SIG-M5 treated with dmso at 0.1 percent for 504 hours (cell line): ENCODE measurements around the gene USP15.

Experiments
- DNase-seq: peaks from one replicate; lab custom pipeline; 2025; ENCODE audit not compliant: unreplicated experiment; lab: John Stamatoyannopoulos, UW

The USP15 gene

GRCh38 chr12:62279961-62280360 is 19.8 kb downstream of the USP15 start:
- no peak for DNase-seq

GRCh38 chr12:62282057-62282774 is 22.0 kb downstream of the USP15 start:
- DNase-seq = no peak

GRCh38 chr12:62284749-62285148 is 24.5 kb downstream of the USP15 start:
- no peak for DNase-seq

DNA sequence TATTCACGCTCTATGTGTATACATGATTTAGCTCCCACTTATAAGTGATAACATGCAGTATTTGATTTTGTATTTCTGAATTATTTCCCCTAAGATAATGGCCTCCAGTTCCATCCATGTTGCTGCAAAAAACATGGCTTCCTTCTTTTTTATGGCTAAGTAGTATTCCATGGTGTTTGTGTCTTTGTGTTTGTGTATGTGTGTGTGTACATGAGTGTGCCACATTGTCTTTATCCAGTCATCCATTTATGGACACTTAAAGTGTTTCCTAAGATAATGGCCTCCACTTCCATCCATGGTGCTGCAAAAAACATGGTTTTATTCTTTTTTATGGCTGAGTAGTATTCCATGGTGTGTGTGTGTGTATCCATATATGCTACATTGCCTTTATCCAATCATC is 25.1 kb downstream of the USP15 start:
- DNase-seq = no peak

DNA sequence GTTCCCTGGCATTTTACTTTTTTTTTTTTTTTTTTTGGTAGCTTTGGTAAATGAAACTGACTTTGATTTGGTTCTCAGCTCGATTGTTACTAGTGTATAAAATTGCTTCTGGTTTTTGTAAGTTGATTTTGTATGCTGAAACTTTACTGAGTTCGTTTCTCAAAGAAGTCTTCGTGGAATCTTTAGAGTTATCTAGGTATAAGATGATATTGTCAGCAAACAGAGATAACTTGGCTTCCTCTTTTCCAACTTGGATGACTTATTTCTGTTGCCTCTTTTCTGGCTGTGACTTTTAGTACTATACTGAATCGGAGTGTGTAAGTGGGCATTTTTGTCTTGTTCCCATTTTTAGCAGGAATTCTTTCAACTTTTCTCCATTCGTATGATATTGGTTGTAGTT is 28.1 kb downstream of the USP15 start:
- no peak for DNase-seq

- DNase-seq = no peak
Measured at GRCh38 chr12:62290846-62291245, 30.6 kb downstream of the USP15 start.

DNA sequence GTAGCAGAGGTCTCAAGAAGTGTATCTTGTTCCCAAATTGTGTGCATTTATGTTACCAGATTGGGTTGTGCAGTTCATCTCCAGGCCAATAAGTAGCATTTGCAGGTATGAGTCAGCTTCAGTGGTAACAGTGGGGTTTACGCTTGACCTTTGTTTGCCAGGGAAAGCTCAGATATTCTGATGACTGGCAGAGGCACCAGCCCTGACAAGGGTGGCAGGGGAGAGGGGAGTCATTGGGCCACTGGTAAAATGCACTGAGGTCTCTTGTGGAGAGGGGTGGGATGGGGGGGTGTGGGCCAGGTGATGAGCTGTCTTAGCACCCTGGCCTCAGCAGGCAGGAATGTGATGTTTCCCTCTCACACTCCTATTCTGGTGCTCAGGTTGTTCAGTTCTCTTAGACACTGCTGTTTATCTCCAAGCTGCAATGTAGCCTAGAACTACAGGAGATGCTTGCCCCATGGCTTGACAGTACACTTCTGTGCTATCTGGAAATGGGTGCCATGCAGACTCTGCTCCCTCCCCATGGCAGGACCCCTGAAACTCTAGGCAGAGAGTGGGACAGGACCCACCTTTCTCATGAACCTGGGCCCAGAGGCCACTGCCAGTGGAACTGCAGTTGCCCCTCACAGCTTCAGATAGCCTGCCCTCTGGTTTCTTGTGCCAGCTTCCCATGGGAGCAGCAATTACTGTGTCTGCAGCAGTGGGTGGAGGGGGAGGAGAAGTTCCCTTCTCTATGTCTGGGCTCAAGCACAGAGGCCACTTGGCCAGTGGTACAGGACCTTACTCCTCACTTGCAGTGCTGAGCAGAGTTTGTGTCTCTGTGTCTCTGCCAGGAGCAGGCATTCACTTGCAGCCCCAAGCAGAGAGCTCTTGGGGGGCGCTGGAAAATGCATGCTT is 31.9 kb downstream of the USP15 start:
- peak; percentile 7 for DNase-seq

GRCh38 chr12:62292761-62293344 is 32.6 kb downstream of the USP15 start:
- no peak for DNase-seq

DNA sequence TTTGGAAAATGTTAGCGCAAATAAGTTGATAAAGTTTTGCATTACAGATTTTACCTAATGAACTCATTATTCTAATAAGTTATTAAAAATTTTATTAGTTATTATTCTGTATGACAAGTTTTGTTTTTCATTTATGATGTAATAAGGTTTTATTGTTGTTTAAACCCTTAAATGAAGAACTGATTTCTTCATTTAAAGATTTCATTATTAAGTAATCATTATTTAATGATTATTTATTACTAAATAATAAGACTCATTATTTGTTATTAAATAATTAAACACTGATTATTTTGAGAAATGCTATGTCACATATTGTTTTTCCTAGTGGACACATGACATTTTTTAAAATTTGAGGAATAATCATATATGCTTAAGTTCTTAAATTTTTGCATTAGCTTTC is 34.2 kb downstream of the USP15 start:
- no peak for DNase-seq

DNA sequence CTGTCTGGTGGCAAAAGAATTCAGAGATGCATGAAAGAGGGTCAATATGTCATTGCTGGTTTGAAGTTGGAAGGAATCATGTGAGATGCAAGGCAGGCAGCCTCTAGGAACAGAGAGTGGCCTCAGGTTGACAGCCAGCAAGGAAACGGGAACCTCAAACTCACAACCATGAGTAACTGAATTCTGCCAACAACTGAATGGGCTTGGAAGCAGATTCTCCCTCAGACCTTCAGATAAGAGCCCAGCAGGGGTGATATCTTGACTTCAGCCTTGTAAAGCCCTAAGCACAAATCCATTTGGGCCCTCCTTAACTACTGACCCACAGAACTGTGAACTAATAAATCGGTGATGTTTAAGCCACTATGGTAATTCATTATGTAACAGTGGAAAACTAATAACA is 35.8 kb downstream of the USP15 start:
- DNase-seq = no peak

DNA sequence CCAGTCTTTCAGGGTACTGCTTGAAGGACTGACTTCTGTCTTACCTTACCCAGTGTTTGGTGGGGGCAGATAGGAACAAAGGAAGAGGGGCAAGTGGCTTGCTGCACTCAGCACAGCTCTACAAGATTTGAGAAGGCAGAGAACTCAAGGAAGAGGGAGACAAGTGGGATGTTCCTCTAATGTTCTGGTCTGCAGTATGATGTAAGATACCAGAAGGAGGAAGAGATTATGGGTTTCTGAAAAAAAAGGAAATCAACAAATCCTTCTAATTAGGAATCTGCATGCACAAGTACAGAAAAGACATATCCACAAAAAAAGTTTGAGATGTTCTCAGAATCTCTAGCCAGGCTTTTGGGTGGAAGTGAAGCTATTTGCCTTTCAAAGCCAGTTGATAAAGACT is 37.1 kb downstream of the USP15 start:
- peak; percentile 27 for DNase-seq

DNA sequence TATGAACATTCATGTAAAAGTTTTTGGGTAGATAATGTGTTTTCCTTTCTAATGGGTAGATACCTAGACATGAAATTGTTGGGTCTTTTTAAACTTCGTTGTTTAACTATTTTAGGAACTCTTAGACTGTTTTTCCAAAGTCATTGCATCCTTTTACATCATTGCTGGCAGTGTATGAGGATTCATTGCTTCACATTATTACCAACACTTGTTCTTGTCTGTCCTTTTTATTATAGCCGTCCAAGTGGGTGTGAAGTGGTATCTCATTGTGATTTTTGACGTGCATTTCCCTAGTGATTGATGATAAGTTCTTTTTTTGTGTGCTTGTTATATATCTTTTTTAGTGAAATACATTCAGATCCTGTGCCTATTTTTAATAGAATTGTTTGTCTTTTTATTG is 39.4 kb downstream of the USP15 start:
- DNase-seq = no peak

GRCh38 chr12:62301080-62301798 is 41.0 kb downstream of the USP15 start:
- DNase-seq = no peak

DNA sequence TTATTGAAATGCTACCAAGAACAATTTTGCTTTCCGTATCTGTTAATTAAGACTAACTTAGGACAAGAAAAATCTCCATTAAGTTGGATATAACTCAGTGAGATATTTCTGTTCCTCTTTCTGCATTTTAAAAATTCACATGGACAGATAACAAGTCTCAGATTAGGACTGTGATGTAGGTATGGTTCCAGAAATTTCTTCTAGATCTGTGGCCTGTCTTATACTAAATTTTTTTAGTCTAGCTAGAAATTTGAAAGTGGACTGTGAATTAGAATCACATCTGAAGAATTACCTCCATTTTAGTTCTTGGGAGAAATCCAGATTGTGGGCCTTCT is 41.6 kb downstream of the USP15 start:
- DNase-seq = no peak

- DNase-seq = no peak
Measured at GRCh38 chr12:62304560-62304959, 44.4 kb downstream of the USP15 start.

- DNase-seq = no peak
Measured at GRCh38 chr12:62305778-62306177, 45.6 kb downstream of the USP15 start.

DNA sequence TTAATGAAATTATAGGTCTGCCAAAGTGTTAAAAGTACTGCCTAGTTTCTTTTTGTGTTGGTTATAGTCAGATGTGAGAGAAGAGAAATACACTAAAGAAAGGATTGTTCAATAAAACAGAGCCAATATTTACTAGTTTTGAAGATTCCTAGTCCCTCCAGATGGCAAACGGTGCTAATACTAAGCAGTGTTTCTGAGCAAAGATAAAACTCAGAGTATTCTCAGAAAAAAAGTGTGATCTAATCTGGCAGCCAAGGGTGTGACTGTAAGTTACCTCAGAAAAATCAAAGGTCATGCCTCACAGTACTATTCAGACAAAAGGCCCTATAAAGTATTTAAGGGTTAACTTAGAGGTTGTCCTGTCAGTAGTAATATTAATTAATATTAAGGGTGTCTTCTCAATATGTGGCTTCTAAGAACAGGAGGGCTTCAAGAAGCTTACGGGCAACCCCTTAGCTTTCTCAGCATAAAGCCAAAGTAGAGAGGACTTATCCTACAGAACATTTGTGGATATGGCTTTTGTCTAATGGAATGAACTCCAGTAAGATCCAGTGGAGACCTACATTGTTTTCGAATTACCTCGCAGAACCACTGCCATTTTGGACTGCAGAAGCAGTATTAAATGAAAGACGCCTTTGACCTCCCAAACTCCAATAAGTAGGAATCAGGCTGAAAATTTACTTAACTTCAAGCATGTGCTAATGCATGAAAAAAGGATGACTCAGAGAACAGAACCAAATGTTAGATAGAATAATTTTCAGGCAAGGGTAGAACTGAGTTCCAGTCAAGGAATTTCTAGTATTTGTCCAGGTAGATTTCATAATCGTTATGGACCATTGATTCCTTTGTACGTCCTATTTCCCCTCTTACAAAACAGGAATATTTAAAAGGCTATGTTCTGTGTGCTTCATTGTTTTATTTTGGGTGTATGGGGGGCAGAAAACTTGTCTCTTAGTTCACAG is 46.6 kb downstream of the USP15 start:
- DNase-seq = no peak

DNA sequence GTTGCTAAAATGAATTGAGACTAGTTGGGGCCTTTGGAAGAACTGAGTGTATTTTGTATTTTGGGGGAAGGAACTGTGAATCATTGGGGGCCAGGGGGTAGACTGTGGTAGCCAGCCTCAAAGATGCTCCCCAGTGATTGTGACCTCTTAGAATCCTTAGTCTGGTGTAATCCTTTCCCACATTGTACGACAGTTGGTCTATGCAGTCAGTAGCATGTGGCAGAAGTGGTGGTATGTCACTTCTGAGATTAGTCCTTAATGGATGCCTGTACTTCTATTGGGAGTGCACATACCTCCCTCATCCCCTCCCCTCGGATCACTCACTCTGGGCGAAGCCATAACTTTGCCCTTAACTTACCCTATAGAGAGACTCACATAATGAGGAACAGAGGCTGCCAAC is 48.0 kb downstream of the USP15 start:
- no peak for DNase-seq

GRCh38 chr12:62313727-62314380 is 53.6 kb downstream of the USP15 start:
- DNase-seq = no peak

GRCh38 chr12:62317017-62317416 is 56.8 kb downstream of the USP15 start:
- no peak for DNase-seq
